Activated CD4-positive, alpha-beta T cell treated with anti-CD3 and anti-CD28 coated beads, Interleukin-2, amount 50 U/mL, for 24 hours (primary cell): ENCODE data around the gene PACS1.
"Not testable (repeated sequence)": the region's sequence is repeated elsewhere in the genome, so short reads cannot be mapped to it uniquely, and the experiment has no call there.

Source experiments
- DNase-seq, 2 donors: peaks; one replicate each; pipeline ENCODE4 v3.0.0-alpha.2; 2020; ENCODE audit warnings: low read depth in 1 of 2, low spot score in 1 of 2

The PACS1 gene

GRCh38 chr11:66268952-66269905 is 199.2 kb downstream of the PACS1 start:
- DNase-seq: no peak

- no peak for DNase-seq
These were observed 201.7 kb downstream of the PACS1 start for GRCh38 chr11:66271816-66272215.

- DNase-seq: no peak
These were observed 202.5 kb downstream of the PACS1 start for GRCh38 chr11:66272596-66272995.

GRCh38 chr11:66274219-66274618 is 204.1 kb downstream of the PACS1 start:
- no peak for DNase-seq

- no peak for DNase-seq
These were observed 205.3 kb downstream of the PACS1 start for GRCh38 chr11:66275396-66275795.

GRCh38 chr11:66275984-66276612 is 206.0 kb downstream of the PACS1 start:
- DNase-seq: no peak

GRCh38 chr11:66276619-66277018 is 206.5 kb downstream of the PACS1 start:
- not testable (repeated sequence) for DNase-seq

- DNase-seq: not testable (repeated sequence)
These were observed 207.0 kb downstream of the PACS1 start for GRCh38 chr11:66277064-66277463.

- DNase-seq: no peak
These were observed 207.6 kb downstream of the PACS1 start, which contains the start of gene CNIH2 for GRCh38 chr11:66277471-66278362. TSS of gene CNIH2 (plus strand) at chr11:66278175. CDS start at chr11:66278457, 282 bp downstream.

GRCh38 chr11:66278363-66279091 is 208.5 kb downstream of the PACS1 start:
- DNase-seq: no peak

- no peak for DNase-seq
These were observed 209.1 kb downstream of the PACS1 start for GRCh38 chr11:66279092-66279734.

GRCh38 chr11:66280428-66280827 is 210.4 kb downstream of the PACS1 start:
- DNase-seq: no peak

- DNase-seq: no peak
These were observed 210.9 kb downstream of the PACS1 start for GRCh38 chr11:66281001-66281400.

GRCh38 chr11:66281776-66282467 is 211.8 kb downstream of the PACS1 start:
- DNase-seq: no peak

GRCh38 chr11:66282468-66283455 is 212.7 kb downstream of the PACS1 start:
- peak; percentile 97 for DNase-seq

GRCh38 chr11:66283461-66284105 is 213.5 kb downstream of the PACS1 start:
- no peak for DNase-seq

GRCh38 chr11:66284526-66285078 is 214.5 kb downstream of the PACS1 start:
- DNase-seq: no peak
